Loucy (cell line): Measurements from ENCODE around the gene VEZF1.

Experiments
- H2AFZ ChIP-seq: fragments of 200-600 bp; sonication (generic); 2 replicates; pipeline ENCODE4 v1.6.0; 2016; ENCODE audit warnings: antibody characterized with exemption, mild to moderate bottlenecking, low read length, moderate library complexity
- H3F3A ChIP-seq: fragments of 200-600 bp; 2 replicates; pipeline ENCODE4 v1.6.0; 2016; ENCODE audit warnings: antibody characterized with exemption, low read depth, mild to moderate bottlenecking
- H3K27me3 ChIP-seq: fragments of 200-600 bp; sonication (generic); 2 replicates; pipeline ENCODE4 v1.6.1; 2014; ENCODE audit warnings: low read length, mild to moderate bottlenecking; ENCODE audit not compliant: insufficient read depth, poor library complexity, severe bottlenecking
- H3K36me3 ChIP-seq: fragments of 200-600 bp; sonication (generic); 2 replicates; pipeline ENCODE4 v1.6.1; 2016; ENCODE audit warnings: low read length; ENCODE audit not compliant: insufficient read depth
- H3K4me1 ChIP-seq: fragments of 200-600 bp; sonication (generic); 2 replicates; pipeline ENCODE4 v1.5.1; 2014; ENCODE audit warnings: low read length, mild to moderate bottlenecking; ENCODE audit not compliant: insufficient read depth, poor library complexity, severe bottlenecking
- H3K4me2 ChIP-seq: fragments of 200-600 bp; sonication (generic); 2 replicates; pipeline ENCODE4 v1.6.0; 2014; ENCODE audit warnings: antibody characterized with exemption, low read length, low read depth, mild to moderate bottlenecking; ENCODE audit not compliant: poor library complexity, severe bottlenecking
- H3K4me3 ChIP-seq: fragments of 200-600 bp; sonication (generic); 2 replicates; pipeline ENCODE4 v1.5.1; 2014; ENCODE audit warnings: low read length, mild to moderate bottlenecking, mixed read lengths; ENCODE audit not compliant: poor library complexity, severe bottlenecking
- H3K79me2 ChIP-seq: fragments of 200-600 bp; sonication (generic); 2 replicates; pipeline ENCODE4 v1.6.1; 2014; ENCODE audit warnings: low read length; ENCODE audit not compliant: insufficient read depth
- H3K9ac ChIP-seq: fragments of 200-600 bp; sonication (generic); 2 replicates; pipeline ENCODE4 v1.6.0; 2014; ENCODE audit warnings: mild to moderate bottlenecking, low read depth, low read length, moderate library complexity; ENCODE audit not compliant: poor library complexity, severe bottlenecking
- H3K9me2 ChIP-seq: fragments of 200-600 bp; sonication (generic); replicated peaks from 2 replicates; pipeline ENCODE4 v1.6.1; 2016; ENCODE audit warnings: low read depth, low read length, mixed read lengths
- H3K9me3 ChIP-seq: fragments of 200-600 bp; sonication (generic); 2 replicates; pipeline ENCODE4 v1.6.1; 2014; ENCODE audit warnings: mild to moderate bottlenecking, antibody characterized with exemption, low read length, low read depth; ENCODE audit not compliant: insufficient read depth
- H4K20me1 ChIP-seq: fragments of 200-600 bp; sonication (generic); 2 replicates; pipeline ENCODE4 v1.6.0; 2014; ENCODE audit warnings: antibody characterized with exemption, low read length, mild to moderate bottlenecking; ENCODE audit not compliant: insufficient read depth, poor library complexity, severe bottlenecking
- EZH2phosphoT487 ChIP-seq: fragments of 200-600 bp; IDR thresholded peaks from 2 replicates; pipeline ENCODE4 v1.6.1; 2018; ENCODE audit warnings: antibody characterized with exemption, mild to moderate bottlenecking, moderate library complexity, borderline replicate concordance
- TF ChIP-seq, protein P1 (sequence below): fragments of 200-600 bp; sonication (generic); conservative IDR thresholded peaks from 2 replicates; pipeline ENCODE4 v1.5.1; 2014; ENCODE audit warnings: mild to moderate bottlenecking, antibody characterized with exemption, low read length

VEZF1 gene

DNA sequence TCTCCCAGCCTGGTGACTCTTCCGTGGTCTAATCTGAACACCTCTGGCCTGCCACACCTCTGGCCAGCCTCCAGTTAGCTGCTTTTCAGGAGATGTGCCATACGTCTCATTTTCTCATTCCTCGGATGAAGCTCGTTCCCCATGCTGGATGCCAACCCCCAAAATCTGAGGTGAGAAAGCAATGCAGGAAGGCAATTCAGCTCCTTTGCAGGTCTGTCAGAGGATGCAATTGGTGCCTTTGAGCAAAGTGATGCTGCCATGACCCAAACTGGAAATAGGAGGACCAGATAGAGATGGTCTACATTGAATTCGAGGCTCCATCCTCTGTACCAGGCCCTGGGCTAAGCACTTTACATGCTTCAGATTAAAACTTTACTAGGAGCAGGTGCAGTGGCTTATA is 21.8 kb downstream of the VEZF1 start:
- no peak overlapping the region for H3K9ac ChIP-seq
- H3K27me3 ChIP-seq, result no peaks in the 10 kb centered on the region
- no peaks in the 10 kb centered on the region for H4K20me1 ChIP-seq
- no peaks in the 10 kb centered on the region for H3K9me3 ChIP-seq
- H3K4me3 ChIP-seq, result no peak overlapping the region
- H3K4me1 ChIP-seq, result no peaks in the 10 kb centered on the region
- H2AFZ ChIP-seq, result no peak overlapping the region
- no peak overlapping the region for H3K4me2 ChIP-seq
- no peaks in the 10 kb centered on the region for H3K79me2 ChIP-seq
- TF ChIP-seq EZH2phosphoT487, result no peak
- TF ChIP-seq, protein P1, sequence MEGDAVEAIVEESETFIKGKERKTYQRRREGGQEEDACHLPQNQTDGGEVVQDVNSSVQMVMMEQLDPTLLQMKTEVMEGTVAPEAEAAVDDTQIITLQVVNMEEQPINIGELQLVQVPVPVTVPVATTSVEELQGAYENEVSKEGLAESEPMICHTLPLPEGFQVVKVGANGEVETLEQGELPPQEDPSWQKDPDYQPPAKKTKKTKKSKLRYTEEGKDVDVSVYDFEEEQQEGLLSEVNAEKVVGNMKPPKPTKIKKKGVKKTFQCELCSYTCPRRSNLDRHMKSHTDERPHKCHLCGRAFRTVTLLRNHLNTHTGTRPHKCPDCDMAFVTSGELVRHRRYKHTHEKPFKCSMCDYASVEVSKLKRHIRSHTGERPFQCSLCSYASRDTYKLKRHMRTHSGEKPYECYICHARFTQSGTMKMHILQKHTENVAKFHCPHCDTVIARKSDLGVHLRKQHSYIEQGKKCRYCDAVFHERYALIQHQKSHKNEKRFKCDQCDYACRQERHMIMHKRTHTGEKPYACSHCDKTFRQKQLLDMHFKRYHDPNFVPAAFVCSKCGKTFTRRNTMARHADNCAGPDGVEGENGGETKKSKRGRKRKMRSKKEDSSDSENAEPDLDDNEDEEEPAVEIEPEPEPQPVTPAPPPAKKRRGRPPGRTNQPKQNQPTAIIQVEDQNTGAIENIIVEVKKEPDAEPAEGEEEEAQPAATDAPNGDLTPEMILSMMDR, result no peak
- no peaks in the 10 kb centered on the region for H3K36me3 ChIP-seq
- H3F3A ChIP-seq, result no peaks in the 10 kb centered on the region
- no peaks in the 10 kb centered on the region for H3K9me2 ChIP-seq

DNA sequence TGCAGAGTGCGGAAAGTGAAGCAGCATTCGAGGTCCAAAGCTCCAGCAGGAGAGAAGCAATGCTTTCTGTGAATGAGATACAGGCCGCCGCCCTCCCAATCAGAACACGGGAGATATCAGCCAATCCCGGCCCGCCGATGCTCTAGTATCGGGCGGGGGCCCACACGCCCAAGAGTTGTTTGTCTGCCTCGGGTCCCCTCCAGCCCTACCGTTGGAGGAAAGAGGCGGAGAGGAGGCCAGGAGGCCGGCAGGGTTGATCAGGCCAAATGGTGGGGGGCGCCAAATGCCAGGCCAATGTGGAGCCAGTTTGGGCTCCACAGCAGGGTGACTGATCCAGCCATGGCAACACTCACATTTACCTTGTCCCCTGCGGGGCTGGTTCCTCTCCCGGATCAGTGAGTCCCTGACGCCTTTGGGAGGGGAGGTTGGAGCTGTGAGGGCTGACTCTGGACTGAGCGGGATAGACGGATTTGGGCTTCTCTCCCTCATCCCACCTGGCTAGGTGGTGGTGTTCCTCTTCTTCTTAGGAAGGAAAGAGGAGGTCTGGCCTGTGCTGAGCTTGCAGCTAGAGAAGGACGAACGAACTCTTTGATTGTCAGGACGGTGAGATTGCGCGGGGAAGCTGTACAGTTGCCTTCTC is 22.4 kb downstream of the VEZF1 start:
- Histone ChIP-seq H3K9me2 (no peaks in the 10 kb centered on the region), H3K4me1 (no peaks in the 10 kb centered on the region)

DNA sequence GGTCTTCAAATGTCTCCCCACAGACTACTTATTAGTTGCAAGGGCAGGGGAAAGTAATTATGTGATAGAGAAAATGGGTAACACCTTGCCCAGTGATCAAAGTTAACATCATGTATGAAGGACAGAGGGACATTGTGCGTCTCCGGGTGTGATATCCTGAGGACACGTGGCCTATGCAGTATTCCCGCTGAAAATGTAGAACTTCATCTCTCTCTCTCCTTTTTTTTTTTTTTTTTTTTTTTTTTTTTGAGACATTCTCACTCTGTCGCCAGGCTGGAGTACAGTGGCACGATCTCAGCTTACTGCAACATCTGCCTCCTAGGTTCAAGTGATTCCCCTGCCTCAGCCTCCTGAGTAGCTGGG is 24.9 kb downstream of the VEZF1 start:
- no peaks in the 10 kb centered on the region for H3K27me3 ChIP-seq
- no peaks in the 10 kb centered on the region for H3K9me3 ChIP-seq

More for the DNA sequence above, 22.4 kb downstream of the VEZF1 start:
- no peak overlapping the region for H3K9ac ChIP-seq
- no peak overlapping the region for H3K4me2 ChIP-seq
- no peaks in the 10 kb centered on the region for H3K9me3 ChIP-seq
- H3K27me3 ChIP-seq, result no peaks in the 10 kb centered on the region
- no peak overlapping the region for H2AFZ ChIP-seq
- H3F3A ChIP-seq, result no peaks in the 10 kb centered on the region
- H3K36me3 ChIP-seq, result no peaks in the 10 kb centered on the region
- H4K20me1 ChIP-seq, result no peaks in the 10 kb centered on the region
- TF ChIP-seq EZH2phosphoT487, result no peak
- TF ChIP-seq, protein P1, result no peak
- no peaks in the 10 kb centered on the region for H3K79me2 ChIP-seq
- no peak overlapping the region for H3K4me3 ChIP-seq

More for the DNA sequence above, 24.9 kb downstream of the VEZF1 start:
- H3K4me3 ChIP-seq, result no peak overlapping the region
- no peaks in the 10 kb centered on the region for H3K9me2 ChIP-seq
- H4K20me1 ChIP-seq, result no peaks in the 10 kb centered on the region
- no peaks in the 10 kb centered on the region for H3K79me2 ChIP-seq
- no peak overlapping the region for H3K4me2 ChIP-seq
- no peaks in the 10 kb centered on the region for H3K36me3 ChIP-seq
- H3K9ac ChIP-seq, result no peak overlapping the region
- no peaks in the 10 kb centered on the region for H3F3A ChIP-seq
- TF ChIP-seq, protein P1, result no peak
- TF ChIP-seq EZH2phosphoT487, result no peak
- no peaks in the 10 kb centered on the region for H3K4me1 ChIP-seq
- no peak overlapping the region for H2AFZ ChIP-seq
